ENCODE measurements around the gene SLC7A1. TPM values are rescaled to one million over a fixed set of nuclear protein-coding genes. Genes with fewer than 3 reads are reported as not detected.

Gene SLC7A1
- total RNA-seq, 1 donor from 2014 or later, result 20.0 TPM

DNA sequence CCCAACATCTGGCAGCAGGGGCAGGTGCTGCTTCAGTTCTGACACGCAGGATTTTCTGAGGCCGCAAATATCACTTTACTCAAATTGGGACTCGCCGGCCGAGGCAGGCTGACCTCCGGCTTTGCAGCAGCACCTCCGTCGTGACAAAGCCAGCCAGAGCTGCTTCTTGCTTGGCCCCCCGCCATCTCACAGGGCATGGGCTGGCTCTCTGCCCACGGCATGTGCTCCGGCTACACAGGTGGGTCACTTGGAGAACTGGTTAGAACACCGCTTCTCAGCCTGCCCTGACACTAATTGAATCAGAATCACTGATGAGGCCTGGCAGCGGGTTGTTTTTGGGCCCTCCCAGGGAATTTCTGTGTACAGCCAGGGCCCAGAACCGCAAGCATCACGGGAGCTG lies 112.3 kb downstream of the SLC7A1 start:
- no peaks in the 10 kb centered on the region for H3K9me3 Mint-ChIP-seq
- H3K27ac Mint-ChIP-seq, result no peak overlapping the region
- no peaks in the 10 kb centered on the region for H3K36me3 Mint-ChIP-seq
- TF ChIP-seq CTCF (IDR thresholded peaks at IDR 0.05; ENCODE audit: unreplicated experiment), result no peak
- H3K27me3 Mint-ChIP-seq (ENCODE audit: low read depth), result peaks cover 25% of the 10 kb centered on the region
- no peak for DNase-seq (ENCODE audit: low spot score in 2 of 2, unreplicated experiment in 2 of 2)
- no peak overlapping the region for H3K4me3 Mint-ChIP-seq
- H3K4me1 Mint-ChIP-seq, result peaks cover 8% of the 10 kb centered on the region

GRCh38 chr13:29482504-29482903 lies 113.0 kb downstream of the SLC7A1 start:
- Mint-ChIP-seq H3K4me3 (no peak overlapping the region), H3K27me3 (ENCODE audit: low read depth) (peaks cover 27% of the 10 kb centered on the region), H3K27ac (no peak overlapping the region), H3K36me3 (no peaks in the 10 kb centered on the region), H3K9me3 (no peaks in the 10 kb centered on the region), H3K4me1 (peaks cover 8% of the 10 kb centered on the region)
- DNase-seq (ENCODE audit: low spot score in 2 of 2, unreplicated experiment in 2 of 2), result no peak
- no peak for TF ChIP-seq CTCF (IDR thresholded peaks at IDR 0.05; ENCODE audit: unreplicated experiment)

DNA sequence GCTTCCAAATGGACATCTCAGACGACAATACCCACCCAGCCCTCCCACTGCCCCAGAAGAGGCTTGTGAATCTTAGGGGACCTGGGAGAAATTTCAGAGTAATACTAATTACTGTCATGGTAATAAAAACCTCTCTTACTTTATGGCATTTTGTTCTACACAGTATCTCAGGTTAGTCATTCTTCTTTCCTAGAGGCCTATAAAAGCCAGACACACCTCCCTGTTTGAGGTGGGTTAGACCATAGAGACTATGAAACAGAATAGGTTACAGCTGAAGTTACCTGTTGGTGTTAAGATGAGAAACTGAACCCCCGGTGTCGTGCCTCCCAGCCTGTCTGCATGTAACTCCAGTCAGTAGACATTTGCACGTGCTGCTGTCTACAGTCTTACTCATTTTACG lies 113.9 kb downstream of the SLC7A1 start:
- no peak for DNase-seq (ENCODE audit: low spot score in 2 of 2, unreplicated experiment in 2 of 2)
- Mint-ChIP-seq H3K4me3 (no peak overlapping the region), H3K36me3 (no peaks in the 10 kb centered on the region), H3K27ac (no peak overlapping the region), H3K4me1 (peaks cover 8% of the 10 kb centered on the region), H3K9me3 (no peaks in the 10 kb centered on the region), H3K27me3 (ENCODE audit: low read depth) (peaks cover 31% of the 10 kb centered on the region)
- TF ChIP-seq CTCF (IDR thresholded peaks at IDR 0.05; ENCODE audit: unreplicated experiment), result no peak

- no peak for TF ChIP-seq CTCF (IDR thresholded peaks at IDR 0.05; ENCODE audit: unreplicated experiment)
- no peak for DNase-seq (ENCODE audit: low spot score in 2 of 2, unreplicated experiment in 2 of 2)
- Mint-ChIP-seq H3K4me3 (no peak overlapping the region), H3K36me3 (no peaks in the 10 kb centered on the region), H3K9me3 (no peaks in the 10 kb centered on the region), H3K27ac (no peak overlapping the region), H3K4me1 (peaks cover 8% of the 10 kb centered on the region), H3K27me3 (ENCODE audit: low read depth) (peaks cover 32% of the 10 kb centered on the region)
Measured at GRCh38 chr13:29480893-29481525, 114.5 kb downstream of the SLC7A1 start.

- no peak for TF ChIP-seq CTCF (IDR thresholded peaks at IDR 0.05; ENCODE audit: unreplicated experiment)
- Mint-ChIP-seq H3K36me3 (no peaks in the 10 kb centered on the region), H3K27me3 (ENCODE audit: low read depth) (peaks cover 32% of the 10 kb centered on the region), H3K9me3 (no peaks in the 10 kb centered on the region), H3K4me1 (peaks cover 8% of the 10 kb centered on the region), H3K4me3 (no peak overlapping the region), H3K27ac (no peak overlapping the region)
- DNase-seq (ENCODE audit: low spot score in 2 of 2, unreplicated experiment in 2 of 2), result no peak
Measured at GRCh38 chr13:29479716-29480492, 115.6 kb downstream of the SLC7A1 start.
